Stimulated activated CD8-positive, alpha-beta memory T cell treated with anti-CD3 and anti-CD28 coated beads, Interleukin-7, amount 100 ng/mL, for 1 hour (primary cell): Measurements from ENCODE around the gene BACE1.
A peak's percentile ranks its signal among the peaks of the same experiment; 100 is the strongest.
"Not testable (repeated sequence)": the region's sequence is repeated elsewhere in the genome, so short reads cannot be mapped to it uniquely, and the experiment has no call there.

Experiments
- DNase-seq, 2 donors: peaks; one replicate each; pipeline ENCODE4 v3.0.0-alpha.2; 2020; ENCODE audit warnings: low read depth in 2 of 2

Gene BACE1

DNA sequence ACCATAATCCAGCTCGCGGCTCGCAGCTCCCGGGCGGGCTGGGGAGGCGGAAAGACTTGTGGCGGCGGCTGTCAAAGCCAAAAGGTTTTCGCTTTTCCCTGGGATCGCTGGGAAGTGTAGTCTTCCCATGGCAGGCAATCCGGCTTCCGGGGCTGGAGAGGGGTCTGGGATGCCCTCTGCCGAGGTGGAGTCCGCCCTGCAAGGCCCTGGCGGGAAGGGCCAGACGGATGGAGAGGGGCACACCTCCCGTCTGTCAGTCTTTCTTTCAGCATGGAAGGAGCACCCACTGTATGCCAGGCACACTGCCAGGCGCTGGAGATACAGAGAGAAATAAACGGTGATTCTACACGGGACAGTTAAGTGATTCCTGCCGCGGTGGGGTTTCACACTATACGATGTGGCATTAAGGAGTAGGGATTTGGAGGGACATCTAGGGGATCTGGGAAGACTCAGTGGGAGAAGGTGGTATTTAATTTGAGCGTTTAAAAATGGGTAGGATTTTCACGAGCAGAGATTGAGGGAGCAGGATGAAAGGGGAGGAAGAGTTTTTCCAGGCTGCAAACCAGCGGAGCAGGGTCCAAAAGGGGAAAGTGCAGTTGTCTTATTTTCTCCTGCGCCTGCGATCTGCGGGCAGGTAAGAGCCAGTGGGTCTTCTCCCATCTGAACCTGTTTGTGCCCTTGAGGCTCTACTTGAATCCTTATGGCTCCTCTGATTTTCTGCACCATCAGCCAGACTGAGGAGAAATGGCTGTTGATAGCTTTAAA is at the start of gene BACE1:
TSS of gene BACE1 (minus strand) at position 60 of the 765 bp plus-strand sequence. CDS start 461 bp downstream, outside the sequence.
- DNase-seq: no peak

DNA sequence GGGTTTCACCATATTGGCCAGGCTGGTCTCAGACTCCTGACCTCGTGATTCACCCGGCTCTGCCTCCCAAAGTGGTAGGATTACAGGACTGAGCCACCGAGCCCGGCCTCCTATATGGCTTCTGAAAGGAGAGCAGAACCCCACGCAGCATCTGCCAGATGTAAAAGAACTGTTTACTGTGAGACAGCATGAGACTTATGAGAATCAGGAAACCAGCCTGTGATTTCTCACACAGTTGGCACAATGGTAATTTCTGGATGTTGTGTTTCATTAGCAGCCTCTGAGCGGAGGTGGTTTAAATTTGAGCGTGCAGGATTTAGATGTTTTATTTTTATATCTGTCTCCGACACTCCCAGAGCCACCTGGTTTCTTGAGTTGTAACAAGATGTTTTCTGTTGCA is 45.4 kb upstream of the BACE1 start:
- DNase-seq: no peak

DNA sequence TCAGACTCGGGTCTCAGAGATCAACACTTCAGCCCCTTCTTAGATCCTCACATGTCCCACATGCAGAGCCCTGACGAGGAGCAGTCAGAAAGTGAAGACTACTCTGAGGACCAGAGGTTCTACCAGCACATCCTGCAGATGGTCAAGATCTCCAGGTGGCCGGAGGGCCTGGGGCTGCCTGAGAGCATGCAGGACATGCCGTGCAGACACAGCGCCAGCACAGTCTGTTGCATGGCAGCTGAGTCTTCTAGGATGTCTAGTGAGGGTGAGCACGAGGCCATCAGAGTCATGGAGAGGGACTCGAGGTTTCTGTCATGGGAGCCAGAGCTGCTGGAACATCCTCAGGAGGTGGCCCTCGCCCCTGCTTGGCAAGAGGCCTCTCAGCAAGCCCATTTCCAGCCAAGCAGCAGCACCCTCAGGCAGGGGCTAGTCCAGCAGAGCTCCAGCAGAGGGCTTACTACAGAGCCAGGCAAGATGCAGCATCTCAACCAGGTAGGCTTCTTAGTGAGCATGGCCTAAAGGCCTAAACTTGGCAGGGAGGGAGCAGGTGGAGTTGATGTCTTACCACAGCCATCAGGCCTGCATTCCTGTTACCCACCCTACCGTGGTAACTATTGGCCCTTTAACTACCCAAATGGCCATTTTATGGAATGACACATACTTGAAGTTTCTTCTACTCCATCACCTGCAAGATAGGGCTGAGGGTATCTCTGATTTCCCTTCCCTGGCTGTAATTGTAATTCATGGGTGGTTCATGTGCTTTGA is 40.3 kb upstream of the BACE1 start:
- no peak for DNase-seq

DNA sequence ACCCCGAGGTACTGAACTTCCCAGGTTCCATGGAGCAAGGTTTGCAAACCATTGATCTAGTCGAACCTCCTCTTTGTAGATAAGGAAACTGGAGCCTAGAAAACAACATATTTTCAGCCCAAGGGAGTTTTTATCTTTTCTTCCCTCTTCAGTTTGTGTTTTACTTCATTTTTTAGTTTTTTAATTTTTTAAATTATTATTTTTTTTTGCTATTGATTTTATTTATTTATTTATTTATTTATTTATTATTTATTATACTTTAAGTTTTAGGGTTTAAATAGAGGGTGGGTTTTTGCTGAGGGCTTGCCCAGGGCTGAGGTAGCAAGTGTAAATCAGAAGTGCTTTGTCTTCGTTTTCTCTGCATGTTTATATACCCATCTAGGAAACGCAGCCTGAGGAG is 38.5 kb upstream of the BACE1 start:
- no peak for DNase-seq

GRCh38 chr11:117345039-117345438 is 29.0 kb upstream of the BACE1 start:
- no peak for DNase-seq

GRCh38 chr11:117337076-117337475 is 21.0 kb upstream of the BACE1 start:
- DNase-seq: no peak

GRCh38 chr11:117335399-117335798 is 19.3 kb upstream of the BACE1 start:
- no peak for DNase-seq

DNA sequence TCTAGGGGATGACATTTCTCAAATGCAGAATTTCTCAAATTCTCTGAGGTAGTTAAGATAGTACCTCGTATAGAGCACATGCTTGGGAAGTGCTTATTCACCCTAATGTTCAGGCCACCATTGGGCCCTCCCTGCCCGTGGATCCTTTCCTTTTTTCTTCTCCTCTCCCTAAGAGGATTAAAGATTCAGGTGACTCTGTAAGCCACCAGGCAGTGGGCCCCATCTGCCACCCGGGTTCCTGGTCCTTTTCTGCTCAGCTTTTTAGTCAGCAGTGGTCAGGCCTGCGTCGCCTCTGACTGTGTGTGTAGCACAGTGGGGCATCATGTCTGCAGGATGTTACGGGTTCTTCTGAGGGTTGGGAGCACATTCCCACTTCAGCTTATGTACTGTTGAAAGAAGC is 18.8 kb upstream of the BACE1 start:
- no peak for DNase-seq

- no peak for DNase-seq
These were observed 17.9 kb upstream of the BACE1 start for GRCh38 chr11:117333917-117334316.

GRCh38 chr11:117332843-117333242 is 16.8 kb upstream of the BACE1 start:
- no peak for DNase-seq

- no peak for DNase-seq
These were observed 12.4 kb upstream of the BACE1 start for GRCh38 chr11:117328375-117329010.

DNA sequence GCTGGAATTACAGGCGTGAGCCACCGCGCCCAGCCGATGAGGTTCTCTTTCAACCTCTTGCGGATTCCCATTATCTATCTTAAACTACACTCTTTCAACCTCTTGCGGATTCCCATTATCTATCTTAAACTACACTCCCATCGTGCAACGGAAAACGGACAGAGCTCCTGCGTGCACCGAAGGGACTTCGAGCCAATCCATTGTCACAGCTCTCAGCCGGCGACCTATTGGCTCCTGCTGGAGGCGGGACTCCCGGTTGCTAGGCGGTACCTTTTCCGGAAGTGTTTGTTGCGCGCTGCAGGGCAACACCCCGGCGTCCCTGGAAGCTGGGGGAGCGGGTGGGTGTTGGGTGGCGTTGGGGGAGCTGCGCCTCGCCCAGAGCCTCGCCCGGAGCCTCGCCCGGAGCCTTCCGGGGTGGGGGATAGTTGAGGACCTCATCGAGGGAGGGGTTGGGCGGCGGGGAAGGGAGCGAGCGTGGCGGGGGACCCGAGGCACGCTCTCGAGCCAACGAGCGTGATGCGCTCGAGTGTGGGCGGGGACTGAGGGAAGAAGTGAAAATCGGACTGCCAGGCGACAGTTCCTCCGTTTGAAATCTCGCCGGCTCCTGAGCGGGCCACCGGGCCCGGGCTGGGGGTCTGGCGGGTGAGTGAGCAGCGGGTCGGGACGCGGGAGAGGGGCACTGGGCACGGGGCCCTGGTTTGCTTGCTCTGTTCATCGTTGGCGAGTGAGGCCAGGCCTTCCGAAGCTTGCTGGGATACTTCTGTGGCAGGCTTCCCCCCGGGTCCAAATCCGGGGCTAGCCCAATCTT is 11.7 kb upstream of the BACE1 start, which contains the start of gene CEP164:
TSS of gene CEP164 (plus strand) at position 288 of the 808 bp plus-strand sequence. CDS start 10,733 bp downstream, outside the sequence.
- DNase-seq: peak; percentile 83 to 87

DNA sequence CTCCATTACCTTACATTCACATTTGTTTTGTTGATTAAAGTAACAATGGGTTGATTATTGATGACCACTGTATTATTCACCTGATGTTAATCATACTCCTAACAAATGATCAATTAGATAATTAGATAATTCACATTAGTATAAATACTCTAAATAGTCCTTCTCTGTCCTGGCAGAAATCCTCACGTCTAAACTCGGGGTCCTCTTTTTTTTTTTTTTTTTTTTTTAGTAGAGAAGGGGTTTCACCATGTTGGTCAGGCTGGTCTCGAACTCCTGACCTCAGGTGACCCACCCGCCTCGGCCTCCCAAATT is 11.2 kb upstream of the BACE1 start:
- not testable (repeated sequence) for DNase-seq

GRCh38 chr11:117319214-117319840 is 3.3 kb upstream of the BACE1 start:
- no peak for DNase-seq

DNA sequence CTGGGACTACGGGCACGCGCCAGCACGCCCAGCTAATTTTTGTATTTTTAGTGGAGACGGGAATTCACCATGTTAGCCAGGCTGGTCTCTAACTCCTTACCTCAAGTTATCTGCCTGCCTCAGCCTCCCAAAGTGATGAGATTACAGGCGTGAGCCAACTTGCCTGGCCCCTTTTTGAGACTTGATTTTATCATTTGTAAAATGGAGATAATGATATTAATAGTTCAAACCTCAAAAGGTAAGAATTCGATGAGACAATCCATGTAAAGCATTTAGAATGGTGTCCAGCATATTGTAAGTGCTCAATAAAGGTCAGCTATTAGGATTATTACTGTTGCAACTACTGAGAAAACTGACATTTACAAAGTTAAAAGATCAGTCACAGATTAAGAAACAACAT is 2.7 kb upstream of the BACE1 start:
- no peak for DNase-seq

- DNase-seq: no peak
These were observed 515 bp downstream of the BACE1 start for GRCh38 chr11:117315285-117316196.

- no peak for DNase-seq
These were observed 1.2 kb downstream of the BACE1 start for GRCh38 chr11:117314840-117315239.

GRCh38 chr11:117313828-117314768 is 2.0 kb downstream of the BACE1 start:
- DNase-seq: no peak

- DNase-seq: no peak
These were observed 3.0 kb downstream of the BACE1 start for GRCh38 chr11:117313091-117313490.
